HG02981 (cell line): Measurements from ENCODE around the gene NDST1.

ENCODE experiments used
- ATAC-seq: cut with Tn5 transposase; IDR thresholded peaks from one replicate; pipeline ENCODE4 v1.9.1; 2021; ENCODE audit warnings: mild to moderate bottlenecking, moderate library complexity; ENCODE audit not compliant: unreplicated experiment

NDST1 gene

GRCh38 chr5:150583541-150584225 is 75.8 kb downstream of the NDST1 start:
- ATAC-seq, result no peak

GRCh38 chr5:150584556-150585335 is 76.8 kb downstream of the NDST1 start:
- no peak for ATAC-seq

- no peak for ATAC-seq
These were observed 77.9 kb downstream of the NDST1 start for GRCh38 chr5:150585781-150586341.

- ATAC-seq, result no peak
These were observed 79.1 kb downstream of the NDST1 start for GRCh38 chr5:150587016-150587415.

GRCh38 chr5:150587856-150588595 is 80.1 kb downstream of the NDST1 start:
- ATAC-seq, result no peak

- ATAC-seq, result no peak
These were observed 80.6 kb downstream of the NDST1 start for GRCh38 chr5:150588596-150588890.

- peak; percentile 45 for ATAC-seq
These were observed 82.1 kb downstream of the NDST1 start for GRCh38 chr5:150589862-150590601.

GRCh38 chr5:150590979-150591695 is 83.2 kb downstream of the NDST1 start:
- ATAC-seq, result no peak

- ATAC-seq, result no peak
These were observed 85.7 kb downstream of the NDST1 start for GRCh38 chr5:150593593-150593992.

- ATAC-seq, result no peak
These were observed 86.1 kb downstream of the NDST1 start for GRCh38 chr5:150593996-150594395.

GRCh38 chr5:150595466-150596031 is 87.6 kb downstream of the NDST1 start:
- ATAC-seq, result no peak

- no peak for ATAC-seq
These were observed 88.4 kb downstream of the NDST1 start for GRCh38 chr5:150596313-150596712.

GRCh38 chr5:150596826-150597225 is 88.9 kb downstream of the NDST1 start:
- ATAC-seq, result no peak

GRCh38 chr5:150598006-150598405 is 90.1 kb downstream of the NDST1 start:
- no peak for ATAC-seq

GRCh38 chr5:150598821-150599273 is 90.9 kb downstream of the NDST1 start:
- ATAC-seq, result no peak

- no peak for ATAC-seq
These were observed 91.3 kb downstream of the NDST1 start for GRCh38 chr5:150599281-150599680.

- no peak for ATAC-seq
These were observed 92.1 kb downstream of the NDST1 start for GRCh38 chr5:150599917-150600511.

GRCh38 chr5:150600616-150601490 is 92.9 kb downstream of the NDST1 start:
- no peak for ATAC-seq
